ENCODE data around the gene PALD1.

GRCh38 chr10:70466951-70467350 lies 11.6 kb upstream of the PALD1 start:
- TF ChIP-seq CTCF (IDR thresholded peaks at IDR 0.05): no peak
- no peak for TF ChIP-seq EP300 (IDR thresholded peaks at IDR 0.05; ENCODE audit: low read depth)
- no peak for TF ChIP-seq POLR2AphosphoS5 (IDR thresholded peaks at IDR 0.05)
- no peak for TF ChIP-seq POLR2A (IDR thresholded peaks at IDR 0.05)
